ENCODE measurements around the gene GPRIN2. TPM values are rescaled to one million over a fixed set of nuclear protein-coding genes. Genes with fewer than 3 reads are reported as not detected.

The GPRIN2 gene
- total RNA-seq, 1 experiment from 2014 or later = 3.1 TPM

DNA sequence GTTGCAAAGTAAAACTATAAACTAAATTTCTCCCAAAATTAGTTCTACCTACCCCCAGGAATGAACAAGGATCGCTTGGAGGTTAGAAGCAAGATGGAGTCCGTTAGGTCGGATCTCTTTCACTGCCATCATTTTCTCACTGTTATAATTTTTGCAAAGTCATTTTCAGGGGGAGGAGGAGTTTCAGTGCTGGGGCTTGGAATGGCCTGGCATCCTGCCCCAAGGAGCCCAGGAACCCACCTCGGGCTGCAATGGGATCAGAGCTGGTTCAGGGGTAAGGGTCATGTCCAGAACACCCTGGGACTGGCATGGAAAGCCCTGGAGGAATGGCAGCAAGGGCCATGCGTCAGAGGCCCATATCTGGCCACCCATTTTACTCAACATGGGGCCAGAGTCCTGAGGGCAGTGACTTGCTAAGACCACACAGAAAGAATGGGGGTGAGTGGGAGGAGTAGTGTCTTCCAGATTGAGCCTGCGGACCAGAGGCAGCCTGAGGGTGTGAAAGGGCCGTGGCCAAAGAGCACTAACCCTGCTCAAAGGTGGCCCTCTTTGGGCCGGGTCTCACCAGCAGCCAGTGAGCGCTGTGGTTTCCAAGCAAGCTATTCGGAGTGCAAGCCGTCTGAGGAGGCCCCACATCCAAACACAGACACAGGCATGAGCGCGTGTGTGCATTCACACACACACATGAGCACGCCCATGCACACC is 31.8 kb downstream of the GPRIN2 start:
- H3K36me3 ChIP-seq (ENCODE audit: low read depth, low read length) = no peaks in the 10 kb centered on the region
- TF ChIP-seq, protein P1, sequence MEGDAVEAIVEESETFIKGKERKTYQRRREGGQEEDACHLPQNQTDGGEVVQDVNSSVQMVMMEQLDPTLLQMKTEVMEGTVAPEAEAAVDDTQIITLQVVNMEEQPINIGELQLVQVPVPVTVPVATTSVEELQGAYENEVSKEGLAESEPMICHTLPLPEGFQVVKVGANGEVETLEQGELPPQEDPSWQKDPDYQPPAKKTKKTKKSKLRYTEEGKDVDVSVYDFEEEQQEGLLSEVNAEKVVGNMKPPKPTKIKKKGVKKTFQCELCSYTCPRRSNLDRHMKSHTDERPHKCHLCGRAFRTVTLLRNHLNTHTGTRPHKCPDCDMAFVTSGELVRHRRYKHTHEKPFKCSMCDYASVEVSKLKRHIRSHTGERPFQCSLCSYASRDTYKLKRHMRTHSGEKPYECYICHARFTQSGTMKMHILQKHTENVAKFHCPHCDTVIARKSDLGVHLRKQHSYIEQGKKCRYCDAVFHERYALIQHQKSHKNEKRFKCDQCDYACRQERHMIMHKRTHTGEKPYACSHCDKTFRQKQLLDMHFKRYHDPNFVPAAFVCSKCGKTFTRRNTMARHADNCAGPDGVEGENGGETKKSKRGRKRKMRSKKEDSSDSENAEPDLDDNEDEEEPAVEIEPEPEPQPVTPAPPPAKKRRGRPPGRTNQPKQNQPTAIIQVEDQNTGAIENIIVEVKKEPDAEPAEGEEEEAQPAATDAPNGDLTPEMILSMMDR (conservative IDR thresholded peaks at IDR 0.05; ENCODE audit: low read depth, low read length) = no peak
- TF ChIP-seq EZH2 (IDR thresholded peaks at IDR 0.05; ENCODE audit: low read length, unreplicated experiment) (no peak), EZH2phosphoT487 (IDR thresholded peaks at IDR 0.05; ENCODE audit: borderline replicate concordance, low read length) (no peak)
- CTCF ChIA-PET = no interaction called here
- H4K20me1 ChIP-seq (ENCODE audit: low read length) = no peaks in the 10 kb centered on the region
- H3K27me3 ChIP-seq (ENCODE audit: low read length) = no peaks in the 10 kb centered on the region
- peak overlapping the region; percentile 80 for H3K4me2 ChIP-seq (ENCODE audit: low read length)
- DNase-seq = peak; percentile 77
- peaks cover 14% of the 10 kb centered on the region for H3F3A ChIP-seq (ENCODE audit: low read length, unreplicated experiment)
- peak; percentile 36 for ATAC-seq
- H3K27ac ChIP-seq (ENCODE audit: low read length) = peak overlapping the region; percentile 97
- H3K9me2 ChIP-seq (replicated peaks; ENCODE audit: low read length) = no peaks in the 10 kb centered on the region
- intact Hi-C loops (cut with micrococcal nuclease) = no loop called here
- H3K4me1 ChIP-seq (ENCODE audit: insufficient read depth, low read length) = peaks cover 52% of the 10 kb centered on the region
- H3K4me3 ChIP-seq (ENCODE audit: low read length) = peak overlapping the region; percentile 20; the same call in 1 of the 2 replicates
- H3K9me3 ChIP-seq (ENCODE audit: low read length) = no peaks in the 10 kb centered on the region
- BruUV-seq (replicated peaks) = no TSS peak
- peak overlapping the region; percentile 75 for H3K9ac ChIP-seq (ENCODE audit: low read length)
- no peaks in the 10 kb centered on the region for H3K79me2 ChIP-seq (ENCODE audit: low read length)
- H2AFZ ChIP-seq (ENCODE audit: low read length) = peak overlapping the region; percentile 71
- POLR2A ChIA-PET (ENCODE audit: unreplicated experiment) = no interaction called here

DNA sequence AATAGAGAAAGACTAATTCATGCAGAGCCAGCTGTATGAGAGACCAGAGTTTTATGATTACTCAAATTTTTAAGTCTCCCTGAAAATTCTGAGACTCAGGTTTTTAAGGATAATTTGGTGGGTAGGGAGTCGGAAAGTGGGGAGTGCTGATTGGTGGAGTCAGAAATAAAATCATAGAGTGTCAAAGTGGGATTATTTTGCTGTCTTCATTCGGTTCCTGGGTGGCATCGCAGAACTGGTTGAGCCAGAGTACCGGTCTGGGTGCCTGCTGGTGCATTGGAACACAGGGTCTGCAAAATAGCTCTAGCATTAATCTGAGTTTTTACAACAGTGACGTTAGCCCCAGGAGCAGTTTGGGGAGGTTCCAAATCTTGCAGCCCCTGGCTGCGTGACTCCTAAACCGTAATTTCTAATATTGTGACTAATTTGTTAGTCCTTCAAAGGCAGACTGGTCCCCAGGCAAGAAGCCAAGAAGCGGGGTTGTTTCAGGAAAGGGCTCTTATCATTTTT is 32.4 kb downstream of the GPRIN2 start:
- intact Hi-C loops (cut with micrococcal nuclease) = no loop called here
- Histone ChIP-seq H3K27me3 (ENCODE audit: low read length) (no peaks in the 10 kb centered on the region), H3K4me3 (ENCODE audit: low read length) (peak overlapping the region; percentile 49), H3K27ac (ENCODE audit: low read length) (peak overlapping the region; percentile 97), H4K20me1 (ENCODE audit: low read length) (no peaks in the 10 kb centered on the region), H3K4me2 (ENCODE audit: low read length) (peak overlapping the region; percentile 80), H3K36me3 (ENCODE audit: low read depth, low read length) (no peaks in the 10 kb centered on the region), H2AFZ (ENCODE audit: low read length) (peak overlapping the region; percentile 71), H3K9ac (ENCODE audit: low read length) (peak overlapping the region; percentile 75), H3F3A (ENCODE audit: low read length, unreplicated experiment) (peaks cover 14% of the 10 kb centered on the region), H3K4me1 (ENCODE audit: insufficient read depth, low read length) (peaks cover 52% of the 10 kb centered on the region), H3K79me2 (ENCODE audit: low read length) (no peaks in the 10 kb centered on the region), H3K9me2 (replicated peaks; ENCODE audit: low read length) (no peaks in the 10 kb centered on the region), H3K9me3 (ENCODE audit: low read length) (no peaks in the 10 kb centered on the region)
- peak; percentile 65 for ATAC-seq
- BruUV-seq (replicated peaks) = no TSS peak
- TF ChIP-seq EZH2phosphoT487 (IDR thresholded peaks at IDR 0.05; ENCODE audit: borderline replicate concordance, low read length) (no peak), EZH2 (IDR thresholded peaks at IDR 0.05; ENCODE audit: low read length, unreplicated experiment) (no peak)
- TF ChIP-seq, protein P1 (conservative IDR thresholded peaks at IDR 0.05; ENCODE audit: low read depth, low read length) = no peak
- ChIA-PET POLR2A (ENCODE audit: unreplicated experiment) (no interaction called here), CTCF (no interaction called here)
- peak; percentile 99 for DNase-seq

All from PC-3 (cell line).